PC-9 (cell line): ENCODE data around the gene RPL36AL. TPM values are rescaled to one million over a fixed set of nuclear protein-coding genes. Genes with fewer than 3 reads are reported as not detected.
A peak's percentile ranks its signal among the peaks of the same experiment; 100 is the strongest.

Experiments used
- BruUV-seq: library from RNA; stranded (reverse); fragments of 400-500 nt; replicated peaks from 2 replicates; lab custom pipeline; 2021; lab: Mats Ljungman, UMichigan
- CTCF ChIA-PET: fragments of 300-600 bp; sonication (Branson Sonifier 250); formaldehyde crosslinking; loops from one replicate; lab custom pipeline; 2022; ENCODE audit warnings: antibody characterized with exemption; lab: Charles Lee
- POLR2A ChIA-PET: fragments of 300-600 bp; sonication (Branson Sonifier 250); formaldehyde crosslinking; loops from one replicate; lab custom pipeline; 2022; ENCODE audit warnings: antibody characterized with exemption; ENCODE audit not compliant: unreplicated experiment; lab: Charles Lee
- DNase-seq, 2 experiments: peaks; one replicate each; pipeline versions ENCODE4 v3.0.0 to v3.0.0-alpha.2; 2015 to 2022; ENCODE audit warnings: mixed read lengths in 1 of 2
- H2AFZ ChIP-seq: fragments of 200-600 bp; sonication (generic); 2 replicates; pipeline ENCODE4 v1.8.1; 2017; ENCODE audit warnings: antibody characterized with exemption
- H3F3A ChIP-seq: fragments of 200-600 bp; sonication (generic); 2 replicates; pipeline ENCODE4 v1.8.1; 2017; ENCODE audit warnings: antibody characterized with exemption, mild to moderate bottlenecking, low read depth; ENCODE audit not compliant: insufficient read depth
- H3K27ac ChIP-seq: fragments of 200-600 bp; sonication (generic); 2 replicates; pipeline ENCODE4 v1.6.1; 2016; ENCODE audit warnings: mixed run types
- H3K27me3 ChIP-seq: fragments of 200-600 bp; sonication (generic); 2 replicates; pipeline ENCODE4 v1.6.1; 2016; ENCODE audit warnings: low read depth, mixed run types; ENCODE audit not compliant: insufficient read depth
- H3K36me3 ChIP-seq: fragments of 200-600 bp; sonication (generic); 2 replicates; pipeline ENCODE4 v1.6.1; 2016; ENCODE audit warnings: low read depth, mixed run types
- H3K4me1 ChIP-seq: fragments of 200-600 bp; sonication (generic); replicated peaks from 2 replicates; pipeline ENCODE4 v1.6.1; 2016; ENCODE audit warnings: mixed run types; ENCODE audit not compliant: insufficient read depth
- H3K4me2 ChIP-seq: fragments of 200-600 bp; sonication (generic); 2 replicates; pipeline ENCODE4 v1.6.1; 2017; ENCODE audit warnings: mixed run types
- H3K4me3 ChIP-seq: fragments of 200-600 bp; sonication (generic); 2 replicates; pipeline ENCODE4 v1.6.1; 2016; ENCODE audit warnings: mixed run types
- H3K79me2 ChIP-seq: fragments of 200-600 bp; sonication (generic); 2 replicates; pipeline ENCODE4 v1.6.1; 2017; ENCODE audit warnings: low read depth, mixed run types
- H3K9me2 ChIP-seq: fragments of 200-600 bp; sonication (generic); 2 replicates; pipeline ENCODE4 v1.8.1; 2017; ENCODE audit warnings: mild to moderate bottlenecking; ENCODE audit not compliant: insufficient read depth
- H3K9me3 ChIP-seq: fragments of 200-600 bp; sonication (generic); 2 replicates; pipeline ENCODE4 v1.8.1; 2016; ENCODE audit warnings: low read depth; ENCODE audit not compliant: insufficient read depth
- H4K20me1 ChIP-seq: fragments of 200-600 bp; sonication (generic); 2 replicates; pipeline ENCODE4 v1.8.1; 2017; ENCODE audit not compliant: insufficient read depth
- CTCF ChIP-seq: fragments of 200-600 bp; sonication (generic); conservative IDR thresholded peaks from 2 replicates; pipeline ENCODE4 v1.6.1; 2017; ENCODE audit warnings: mixed run types, antibody characterized with exemption, mild to moderate bottlenecking, moderate library complexity
- EZH2 ChIP-seq: fragments of 200-600 bp; sonication (generic); IDR thresholded peaks from 2 replicates; pipeline ENCODE4 v1.8.0; 2017; ENCODE audit warnings: antibody characterized with exemption, low read depth
- intact Hi-C: fragments of 100-400 bp; cut with micrococcal nuclease; formaldehyde crosslinking; loops from one replicate; pipeline ENCODE4 v1.10.0; 2022; ENCODE audit not compliant: unreplicated experiment
- total RNA-seq: library from RNA; stranded (reverse); gene quantifications from 2 replicates; pipeline ENCODE4 v1.2.3, GENCODE V29; 2021

The RPL36AL gene
- total RNA-seq, 1 experiment from 2014 or later: 151 TPM

DNA sequence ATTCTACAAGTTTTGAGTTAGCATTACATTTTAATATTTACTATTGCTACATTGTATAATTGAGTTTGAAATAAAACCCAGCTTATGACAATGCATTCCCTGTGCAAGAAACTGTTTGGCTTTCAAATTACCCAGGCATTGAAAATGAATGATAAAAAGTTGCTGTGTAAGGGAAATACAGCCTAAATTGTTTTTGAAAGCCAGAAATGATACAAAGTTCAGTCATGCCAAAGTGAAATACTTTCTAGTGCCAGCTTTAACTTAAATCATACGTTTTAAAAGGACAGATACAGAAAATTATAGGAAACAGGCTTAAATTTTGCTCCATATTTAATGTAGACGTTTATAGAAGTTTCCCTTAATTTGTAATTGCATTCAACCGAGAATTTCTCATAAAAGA, 3.0 kb upstream of the RPL36AL start:
- POLR2A ChIA-PET: interaction anchor here (0.5 kb wide), 1 partner anchor 37 kb away, joined by 4 read pairs; the partner anchor contains the start of gene RPS29
- peak overlapping the region; percentile 98 for H3K4me2 ChIP-seq
- CTCF ChIA-PET: interaction anchor here (0.6 to 1.2 kb wide), 2 partner anchors 215 to 230 kb away, joined by 4 to 5 read pairs; no protein-coding TSS in a partner anchor
- H3K79me2 ChIP-seq: peaks cover 87% of the 10 kb centered on the region
- peaks cover 38% of the 10 kb centered on the region for H4K20me1 ChIP-seq
- TF ChIP-seq CTCF (no peak), EZH2 (no peak)
- H2AFZ ChIP-seq: no peak overlapping the region
- H3F3A ChIP-seq: peaks cover 31% of the 10 kb centered on the region
- no peaks in the 10 kb centered on the region for H3K9me3 ChIP-seq
- BruUV-seq: no TSS peak
- peaks cover 20% of the 10 kb centered on the region for H3K36me3 ChIP-seq
- no peak for DNase-seq
- H3K27me3 ChIP-seq: no peaks in the 10 kb centered on the region
- peaks cover 50% of the 10 kb centered on the region for H3K4me1 ChIP-seq
- H3K9me2 ChIP-seq: no peaks in the 10 kb centered on the region
- peak overlapping the region; percentile 75; the same call in 1 of the 2 replicates for H3K27ac ChIP-seq
- intact Hi-C loops: loop anchor here (5.0 kb wide), 1 partner anchor 36 kb away; the partner anchor contains the start of gene RPS29
- H3K4me3 ChIP-seq: peak overlapping the region; percentile 100; the same call in 1 of the 2 replicates

- peaks cover 41% of the 10 kb centered on the region for H4K20me1 ChIP-seq
- DNase-seq: no peak
- TF ChIP-seq EZH2 (no peak), CTCF (no peak)
- intact Hi-C loops: loop anchor here (5.0 kb wide), 1 partner anchor 35 kb away; the partner anchor contains the start of gene RPS29
- ChIA-PET POLR2A (interaction anchor here (0.7 kb wide), 1 partner anchor 775 kb away, joined by 3 read pairs; the partner anchor contains the start of gene CDKL1), CTCF (interaction anchor here (0.6 kb wide), 1 partner anchor 307 kb away, joined by 6 read pairs; no protein-coding TSS in a partner anchor)
- peaks cover 62% of the 10 kb centered on the region for H3K4me1 ChIP-seq
- no peak overlapping the region; the same call in 1 of the 2 replicates for H2AFZ ChIP-seq
- H3K4me3 ChIP-seq: peak overlapping the region; percentile 100
- H3K79me2 ChIP-seq: peaks cover 87% of the 10 kb centered on the region
- H3K4me2 ChIP-seq: peak overlapping the region; percentile 98
- H3K27me3 ChIP-seq: no peaks in the 10 kb centered on the region
- H3K9me3 ChIP-seq: no peaks in the 10 kb centered on the region
- no peaks in the 10 kb centered on the region for H3K9me2 ChIP-seq
- no TSS peak for BruUV-seq
- H3K36me3 ChIP-seq: peaks cover 28% of the 10 kb centered on the region
- peaks cover 44% of the 10 kb centered on the region for H3F3A ChIP-seq
- no peak overlapping the region for H3K27ac ChIP-seq
Measured at GRCh38 chr14:49622022-49622607, 1.7 kb upstream of the RPL36AL start.

- Histone ChIP-seq H3K4me3 (peak overlapping the region; percentile 100), H3K27ac (peak overlapping the region; percentile 96; the same call in 1 of the 2 replicates), H3F3A (peaks cover 47% of the 10 kb centered on the region), H3K9me3 (no peaks in the 10 kb centered on the region), H2AFZ (peak overlapping the region; percentile 88), H3K36me3 (peaks cover 27% of the 10 kb centered on the region), H3K9me2 (no peaks in the 10 kb centered on the region), H4K20me1 (peaks cover 44% of the 10 kb centered on the region), H3K4me2 (peak overlapping the region; percentile 98), H3K79me2 (peaks cover 81% of the 10 kb centered on the region), H3K27me3 (no peaks in the 10 kb centered on the region), H3K4me1 (peaks cover 64% of the 10 kb centered on the region)
- BruUV-seq: no TSS peak
- POLR2A ChIA-PET: interaction anchor here (0.6 kb wide), 1 partner anchor 9 kb away, joined by 3 read pairs; no protein-coding TSS in a partner anchor
- CTCF ChIA-PET: interaction anchor here (0.5 to 2.0 kb wide), 5 partner anchors 13 to 308 kb away, joined by 3 to 10 read pairs (median 6); no protein-coding TSS in a partner anchor
- intact Hi-C loops: loop anchor here (5.0 kb wide), 1 partner anchor 34 kb away; the partner anchor contains the start of gene RPS29
- peak in 1 of 2 experiments; percentile 46 for DNase-seq
- TF ChIP-seq CTCF (no peak), EZH2 (no peak)
Measured at GRCh38 chr14:49621114-49621881, 872 bp upstream of the RPL36AL start.
